Gastroesophageal sphincter (tissue), 3 donors: Measurements from ENCODE around the gene GALNT17.

Experiments used
- EP300 ChIP-seq: sonication (generic); formaldehyde crosslinking; IDR thresholded peaks from one replicate; pipeline ENCODE4 v1.6.1; 2017; ENCODE audit warnings: antibody characterized with exemption, mild to moderate bottlenecking
- POLR2AphosphoS5 ChIP-seq: sonication (generic); formaldehyde crosslinking; IDR thresholded peaks from one replicate; pipeline ENCODE4 v1.6.1; 2017; ENCODE audit warnings: antibody characterized with exemption
- TF ChIP-seq, protein P1 (sequence below), 4 experiments: fragments of 200-600 bp in 2 of 4; fragments of 450-650 bp in 2 of 4; sonication (generic) in 1 of 4; IDR thresholded peaks; one replicate each; pipeline ENCODE4 v1.5.1; 2017 to 2019; ENCODE audit warnings: antibody characterized with exemption in 4 of 4, mild to moderate bottlenecking in 2 of 4, moderate library complexity in 2 of 4

GRCh38 chr7:71511361-71511807 lies 379.4 kb downstream of the GALNT17 start:
- TF ChIP-seq, protein P1, sequence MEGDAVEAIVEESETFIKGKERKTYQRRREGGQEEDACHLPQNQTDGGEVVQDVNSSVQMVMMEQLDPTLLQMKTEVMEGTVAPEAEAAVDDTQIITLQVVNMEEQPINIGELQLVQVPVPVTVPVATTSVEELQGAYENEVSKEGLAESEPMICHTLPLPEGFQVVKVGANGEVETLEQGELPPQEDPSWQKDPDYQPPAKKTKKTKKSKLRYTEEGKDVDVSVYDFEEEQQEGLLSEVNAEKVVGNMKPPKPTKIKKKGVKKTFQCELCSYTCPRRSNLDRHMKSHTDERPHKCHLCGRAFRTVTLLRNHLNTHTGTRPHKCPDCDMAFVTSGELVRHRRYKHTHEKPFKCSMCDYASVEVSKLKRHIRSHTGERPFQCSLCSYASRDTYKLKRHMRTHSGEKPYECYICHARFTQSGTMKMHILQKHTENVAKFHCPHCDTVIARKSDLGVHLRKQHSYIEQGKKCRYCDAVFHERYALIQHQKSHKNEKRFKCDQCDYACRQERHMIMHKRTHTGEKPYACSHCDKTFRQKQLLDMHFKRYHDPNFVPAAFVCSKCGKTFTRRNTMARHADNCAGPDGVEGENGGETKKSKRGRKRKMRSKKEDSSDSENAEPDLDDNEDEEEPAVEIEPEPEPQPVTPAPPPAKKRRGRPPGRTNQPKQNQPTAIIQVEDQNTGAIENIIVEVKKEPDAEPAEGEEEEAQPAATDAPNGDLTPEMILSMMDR (IDR thresholded peaks at IDR 0.05) = no peak
- TF ChIP-seq POLR2AphosphoS5 (no peak), EP300 (no peak)
